ENCODE results near the gene GLIS1.

GLIS1 gene

DNA sequence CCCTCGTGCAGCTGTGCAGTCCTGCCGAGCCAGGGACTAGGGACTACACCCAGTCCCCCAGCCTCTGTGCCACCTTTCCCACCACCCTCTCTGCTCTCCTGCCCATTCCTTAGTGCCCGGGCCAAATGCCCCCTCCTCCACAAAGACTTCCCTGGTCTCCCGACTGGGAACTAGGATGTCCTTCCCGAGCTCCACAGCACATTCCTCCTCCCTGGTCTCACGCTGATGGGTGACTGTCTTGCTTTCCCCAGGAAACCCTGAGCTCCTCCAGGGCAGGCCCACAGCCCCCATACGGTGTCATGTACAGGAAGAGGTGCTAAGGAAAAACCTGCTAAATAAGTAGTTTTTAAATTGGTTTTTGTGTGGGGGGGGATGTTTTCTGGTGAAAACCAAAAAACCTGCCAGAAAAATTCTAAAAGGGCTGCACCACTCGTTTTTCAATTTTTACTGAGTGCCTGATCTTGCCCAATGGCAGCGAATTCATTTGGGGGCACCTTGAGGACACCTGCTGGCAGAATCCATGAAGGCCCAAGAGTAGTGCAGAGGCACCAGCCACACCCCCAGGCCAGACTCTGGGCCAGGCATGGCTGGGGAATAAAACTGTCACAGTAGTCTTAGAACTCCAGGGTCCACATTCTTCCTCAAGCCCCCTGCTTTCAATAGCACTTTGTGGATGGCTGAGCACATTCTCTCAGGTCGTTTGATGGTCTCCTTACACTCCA lies 50.4 kb downstream of the GLIS1 start:
- no peak for TF ChIP-seq CTCF (IDR thresholded peaks at IDR 0.05; ENCODE audit: low read depth, low read length, missing control alignments)
- H3K4me3 ChIP-seq (replicated peaks; ENCODE audit: low read depth, low read length), result no peak overlapping the region
- no peak for DNase-seq (ENCODE audit: extremely low read depth, low read depth)

GRCh38 chr1:53687901-53688300 lies 51.1 kb downstream of the GLIS1 start:
- TF ChIP-seq CTCF (IDR thresholded peaks at IDR 0.05; ENCODE audit: low read depth, low read length, missing control alignments), result no peak

DNA sequence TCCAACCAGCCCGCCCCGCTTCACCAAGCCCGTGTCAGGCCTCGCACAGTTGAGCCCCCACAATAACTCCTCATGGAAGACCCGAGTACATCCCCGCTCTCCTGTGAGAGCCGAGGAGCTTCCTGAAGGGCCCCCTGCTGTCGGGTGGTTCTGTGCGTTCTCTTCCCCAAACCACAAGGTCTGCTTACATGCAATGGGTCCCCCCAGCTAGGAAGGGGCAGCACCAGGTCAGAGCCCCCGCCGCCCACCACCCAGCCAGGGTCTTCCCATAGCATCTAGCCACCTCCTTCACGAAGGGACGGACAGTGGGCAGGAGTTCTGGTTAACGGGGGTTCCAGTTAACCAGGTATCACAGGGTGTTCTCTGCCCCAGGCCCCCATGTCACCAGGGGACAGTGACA lies 51.5 kb downstream of the GLIS1 start:
- DNase-seq (ENCODE audit: extremely low read depth, low read depth), result no peak
- H3K4me3 ChIP-seq (replicated peaks; ENCODE audit: low read depth, low read length), result no peak overlapping the region
- TF ChIP-seq CTCF (IDR thresholded peaks at IDR 0.05; ENCODE audit: low read depth, low read length, missing control alignments), result no peak

More at GRCh38 chr1:53687901-53688300, 51.1 kb downstream of the GLIS1 start:
- no peak overlapping the region for H3K4me3 ChIP-seq (replicated peaks; ENCODE audit: low read depth, low read length)
- DNase-seq (ENCODE audit: extremely low read depth, low read depth), result no peak

- TF ChIP-seq CTCF (IDR thresholded peaks at IDR 0.05; ENCODE audit: low read depth, low read length, missing control alignments), result no peak
- no peak overlapping the region for H3K4me3 ChIP-seq (replicated peaks; ENCODE audit: low read depth, low read length)
- no peak for DNase-seq (ENCODE audit: extremely low read depth, low read depth)
Measured at GRCh38 chr1:53686965-53687267, 52.0 kb downstream of the GLIS1 start.

GRCh38 chr1:53686091-53686964 lies 52.6 kb downstream of the GLIS1 start:
- no peak overlapping the region for H3K4me3 ChIP-seq (replicated peaks; ENCODE audit: low read depth, low read length)
- no peak for TF ChIP-seq CTCF (IDR thresholded peaks at IDR 0.05; ENCODE audit: low read depth, low read length, missing control alignments)
- DNase-seq (ENCODE audit: extremely low read depth, low read depth), result no peak

GRCh38 chr1:53685272-53686051 lies 53.5 kb downstream of the GLIS1 start:
- no peak for TF ChIP-seq CTCF (IDR thresholded peaks at IDR 0.05; ENCODE audit: low read depth, low read length, missing control alignments)
- no peak for DNase-seq (ENCODE audit: extremely low read depth, low read depth)
- H3K4me3 ChIP-seq (replicated peaks; ENCODE audit: low read depth, low read length), result no peak overlapping the region

Data from HFF-Myc (cell line).